ENCODE measurements around the gene SNX33. TPM values are rescaled to one million over a fixed set of nuclear protein-coding genes. Genes with fewer than 3 reads are reported as not detected.

Gene SNX33
- total RNA-seq, 2 experiments from 2014 or later: 0.09 to 0.38 TPM

DNA sequence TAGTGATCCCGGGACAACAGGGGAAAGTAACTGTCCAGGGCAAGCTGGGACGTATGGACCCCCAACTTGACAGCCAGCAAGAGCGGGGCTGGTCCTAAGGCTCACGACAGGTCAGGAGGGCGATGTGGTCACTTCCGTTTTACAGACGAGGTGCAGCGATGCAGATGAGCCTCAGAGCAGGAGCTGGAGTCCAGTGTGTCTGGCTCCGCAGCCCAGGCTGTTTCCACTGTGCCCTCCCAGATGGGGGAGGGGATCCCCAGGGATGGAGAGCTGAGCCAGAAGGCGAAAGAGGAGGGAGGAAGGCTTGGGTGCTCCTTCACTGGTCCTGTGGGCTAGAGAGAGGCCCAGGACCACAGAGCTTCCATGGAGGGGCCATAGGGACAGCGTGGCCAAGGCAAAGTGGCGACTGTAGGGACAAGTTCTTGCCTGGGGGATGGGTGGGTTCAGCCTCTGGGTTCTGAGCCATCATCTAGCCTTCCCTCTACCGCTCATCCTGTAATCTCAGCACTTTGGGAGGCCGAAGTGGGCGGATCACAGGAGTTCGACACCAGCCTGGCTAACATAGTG lies 5.7 kb downstream of the SNX33 start:
- Histone ChIP-seq H3K36me3 (ENCODE audit: insufficient read depth, low read length) (no peaks in the 10 kb centered on the region), H3K9me3 (ENCODE audit: low read length) (no peaks in the 10 kb centered on the region), H3K4me2 (ENCODE audit: low read length) (no peak overlapping the region), H2AFZ (ENCODE audit: low read length) (no peak overlapping the region), H3K79me2 (ENCODE audit: insufficient read depth, low read depth, low read length) (no peaks in the 10 kb centered on the region), H3K27ac (ENCODE audit: low read depth, low read length, poor library complexity, severe bottlenecking) (no peak overlapping the region), H4K20me1 (ENCODE audit: insufficient read depth, low read length) (no peaks in the 10 kb centered on the region), H3K4me3 (ENCODE audit: low read depth, low read length, poor library complexity, severe bottlenecking) (no peak overlapping the region), H3K9me2 (ENCODE audit: insufficient read depth, low read length) (no peaks in the 10 kb centered on the region), H3K4me1 (ENCODE audit: insufficient read depth, low read length, poor library complexity, severe bottlenecking) (no peaks in the 10 kb centered on the region)
- no peak for DNase-seq (ENCODE audit: low spot score)
- intact Hi-C loops (cut with micrococcal nuclease; ENCODE audit: unreplicated experiment): no loop called here
- CTCF ChIA-PET (ENCODE audit: unreplicated experiment): no interaction called here
- TF ChIP-seq EZH2phosphoT487 (IDR thresholded peaks at IDR 0.05; ENCODE audit: borderline replicate concordance, low read depth, low read length): no peak
- TF ChIP-seq, protein P1, sequence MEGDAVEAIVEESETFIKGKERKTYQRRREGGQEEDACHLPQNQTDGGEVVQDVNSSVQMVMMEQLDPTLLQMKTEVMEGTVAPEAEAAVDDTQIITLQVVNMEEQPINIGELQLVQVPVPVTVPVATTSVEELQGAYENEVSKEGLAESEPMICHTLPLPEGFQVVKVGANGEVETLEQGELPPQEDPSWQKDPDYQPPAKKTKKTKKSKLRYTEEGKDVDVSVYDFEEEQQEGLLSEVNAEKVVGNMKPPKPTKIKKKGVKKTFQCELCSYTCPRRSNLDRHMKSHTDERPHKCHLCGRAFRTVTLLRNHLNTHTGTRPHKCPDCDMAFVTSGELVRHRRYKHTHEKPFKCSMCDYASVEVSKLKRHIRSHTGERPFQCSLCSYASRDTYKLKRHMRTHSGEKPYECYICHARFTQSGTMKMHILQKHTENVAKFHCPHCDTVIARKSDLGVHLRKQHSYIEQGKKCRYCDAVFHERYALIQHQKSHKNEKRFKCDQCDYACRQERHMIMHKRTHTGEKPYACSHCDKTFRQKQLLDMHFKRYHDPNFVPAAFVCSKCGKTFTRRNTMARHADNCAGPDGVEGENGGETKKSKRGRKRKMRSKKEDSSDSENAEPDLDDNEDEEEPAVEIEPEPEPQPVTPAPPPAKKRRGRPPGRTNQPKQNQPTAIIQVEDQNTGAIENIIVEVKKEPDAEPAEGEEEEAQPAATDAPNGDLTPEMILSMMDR (conservative IDR thresholded peaks at IDR 0.05; ENCODE audit: low read length): no peak
- BruUV-seq (replicated peaks): no TSS peak
- POLR2A ChIA-PET: no interaction called here

DNA sequence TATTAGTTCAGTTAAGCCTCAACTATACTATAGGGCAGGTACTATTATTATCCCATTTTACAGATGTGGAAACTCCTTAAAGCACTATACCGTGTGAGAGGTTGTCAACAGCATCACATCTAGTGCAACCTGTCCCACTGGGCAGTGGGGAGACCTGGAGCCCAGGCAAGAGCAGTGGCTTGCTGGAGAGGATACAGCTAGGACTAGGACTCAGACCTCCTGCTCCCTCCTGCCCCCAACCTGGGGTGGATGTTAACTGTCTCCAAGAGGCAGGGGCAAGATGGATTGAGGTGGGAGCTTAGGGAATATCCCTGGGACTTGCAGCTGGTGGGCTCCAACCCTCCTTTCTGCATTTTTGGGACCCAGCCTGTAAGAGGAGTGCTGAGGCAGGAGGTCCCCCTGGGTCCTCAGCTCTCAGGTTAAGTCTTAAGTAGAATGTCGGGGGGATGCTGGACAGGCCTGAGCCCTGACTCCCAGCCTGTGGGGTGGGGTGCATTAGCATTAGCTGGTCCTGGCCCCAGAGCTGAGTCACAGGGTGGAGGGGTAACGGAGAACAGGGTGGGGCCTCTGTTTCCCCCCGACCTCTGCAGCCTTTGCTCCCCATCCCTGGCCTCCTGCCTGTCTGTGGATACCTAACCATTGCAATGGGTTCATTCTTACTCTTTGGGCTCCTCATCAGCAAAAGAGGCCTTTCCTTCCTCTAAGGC lies 6.6 kb downstream of the SNX33 start:
- Histone ChIP-seq H3K9me2 (ENCODE audit: insufficient read depth, low read length) (no peaks in the 10 kb centered on the region), H3K4me3 (ENCODE audit: low read depth, low read length, poor library complexity, severe bottlenecking) (no peak overlapping the region), H3K4me2 (ENCODE audit: low read length) (no peak overlapping the region), H2AFZ (ENCODE audit: low read length) (no peak overlapping the region), H3K79me2 (ENCODE audit: insufficient read depth, low read depth, low read length) (no peaks in the 10 kb centered on the region), H3K4me1 (ENCODE audit: insufficient read depth, low read length, poor library complexity, severe bottlenecking) (no peaks in the 10 kb centered on the region), H4K20me1 (ENCODE audit: insufficient read depth, low read length) (no peaks in the 10 kb centered on the region), H3K9me3 (ENCODE audit: low read length) (no peaks in the 10 kb centered on the region), H3K36me3 (ENCODE audit: insufficient read depth, low read length) (no peaks in the 10 kb centered on the region), H3K27ac (ENCODE audit: low read depth, low read length, poor library complexity, severe bottlenecking) (no peak overlapping the region)
- intact Hi-C loops (cut with micrococcal nuclease; ENCODE audit: unreplicated experiment): no loop called here
- TF ChIP-seq EZH2phosphoT487 (IDR thresholded peaks at IDR 0.05; ENCODE audit: borderline replicate concordance, low read depth, low read length): no peak
- TF ChIP-seq, protein P1 (conservative IDR thresholded peaks at IDR 0.05; ENCODE audit: low read length): no peak
- ChIA-PET CTCF (ENCODE audit: unreplicated experiment) (no interaction called here), POLR2A (interaction anchor here (0.5 kb wide), 1 partner anchor 62 kb away, joined by 4 read pairs; no protein-coding TSS in a partner anchor)
- no TSS peak for BruUV-seq (replicated peaks)
- no peak for DNase-seq (ENCODE audit: low spot score)

DNA sequence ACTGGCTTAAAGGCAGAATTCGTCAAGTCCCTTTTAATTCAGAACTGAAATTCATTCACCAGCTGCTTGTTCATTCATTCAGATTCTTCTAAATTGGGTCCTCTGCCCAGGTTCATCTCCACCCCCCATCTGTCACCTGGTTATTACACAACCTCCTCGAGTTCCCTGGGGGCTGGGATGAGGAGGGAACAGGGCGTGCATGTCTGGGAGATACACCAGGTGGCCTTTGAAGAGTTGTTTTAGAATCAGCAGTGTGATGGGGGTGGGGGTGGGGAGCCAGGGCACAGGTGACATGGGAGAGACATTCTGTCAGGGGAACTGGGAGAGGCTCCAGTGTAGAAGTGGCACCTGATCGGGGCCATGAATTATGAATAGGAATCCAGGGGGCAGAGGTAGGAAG lies 8.2 kb downstream of the SNX33 start:
- TF ChIP-seq EZH2phosphoT487 (IDR thresholded peaks at IDR 0.05; ENCODE audit: borderline replicate concordance, low read depth, low read length): no peak
- TF ChIP-seq, protein P1 (conservative IDR thresholded peaks at IDR 0.05; ENCODE audit: low read length): no peak
- intact Hi-C loops (cut with micrococcal nuclease; ENCODE audit: unreplicated experiment): no loop called here
- no peaks in the 10 kb centered on the region for H3K9me2 ChIP-seq (ENCODE audit: insufficient read depth, low read length)
- H3K27ac ChIP-seq (ENCODE audit: low read depth, low read length, poor library complexity, severe bottlenecking): no peak overlapping the region
- H3K4me3 ChIP-seq (ENCODE audit: low read depth, low read length, poor library complexity, severe bottlenecking): no peak overlapping the region
- CTCF ChIA-PET (ENCODE audit: unreplicated experiment): no interaction called here
- BruUV-seq (replicated peaks): no TSS peak
- no peaks in the 10 kb centered on the region for H3K4me1 ChIP-seq (ENCODE audit: insufficient read depth, low read length, poor library complexity, severe bottlenecking)
- no peaks in the 10 kb centered on the region for H4K20me1 ChIP-seq (ENCODE audit: insufficient read depth, low read length)
- H3K79me2 ChIP-seq (ENCODE audit: insufficient read depth, low read depth, low read length): no peaks in the 10 kb centered on the region
- H2AFZ ChIP-seq (ENCODE audit: low read length): no peak overlapping the region
- DNase-seq (ENCODE audit: low spot score): no peak
- H3K9me3 ChIP-seq (ENCODE audit: low read length): no peaks in the 10 kb centered on the region
- POLR2A ChIA-PET: no interaction called here
- H3K36me3 ChIP-seq (ENCODE audit: insufficient read depth, low read length): no peaks in the 10 kb centered on the region
- H3K4me2 ChIP-seq (ENCODE audit: low read length): no peak overlapping the region

Measured in OCI-LY7 (cell line).